Measurements from ENCODE around the gene SMARCD3. TPM values are rescaled to one million over a fixed set of nuclear protein-coding genes. Genes with fewer than 3 reads are reported as not detected.

SMARCD3 gene
- total and polyA plus RNA-seq, 2 experiments from 2014 or later: 3.3 to 4.0 TPM

DNA sequence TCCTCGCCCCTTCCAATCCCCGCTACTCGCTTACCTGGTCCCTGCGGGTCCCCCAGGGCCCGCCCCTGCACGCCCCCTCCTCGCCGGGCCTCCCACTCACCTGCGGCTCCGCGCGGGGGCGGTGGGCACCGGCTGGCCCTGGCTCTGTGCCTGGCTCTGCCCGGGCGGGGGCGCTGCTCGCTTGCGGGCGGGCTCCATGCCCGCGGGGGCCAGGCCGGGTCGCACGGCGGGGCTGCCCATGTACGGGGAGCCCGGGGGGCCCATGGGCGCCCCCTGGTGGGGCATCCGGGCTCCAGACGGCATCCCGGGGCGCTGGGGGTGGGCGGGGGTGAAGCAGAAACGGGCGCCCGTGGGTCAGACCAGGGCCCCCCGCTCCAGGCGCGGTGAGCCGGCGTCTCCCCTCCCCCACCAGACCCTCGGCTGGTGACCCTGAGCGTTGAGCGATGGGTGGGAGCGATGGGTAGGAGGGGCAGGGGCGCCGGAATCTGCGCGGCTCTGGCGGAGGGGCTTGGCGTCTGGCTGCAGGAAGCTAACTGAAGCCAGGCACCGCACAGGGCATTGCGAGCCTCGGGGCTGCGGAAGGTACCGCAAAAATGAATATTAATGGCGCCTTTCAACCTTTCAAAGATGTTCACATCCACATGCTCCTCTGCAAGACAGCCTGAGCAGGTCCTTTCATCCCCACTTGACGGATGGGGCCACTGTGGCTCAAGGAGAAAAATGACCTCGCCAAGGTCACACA is 3.0 kb downstream of the SMARCD3 start:
- no peak overlapping the region for H3K27ac ChIP-seq (ENCODE audit: low read depth)
- peak overlapping the region; percentile 71 for H3K4me3 Mint-ChIP-seq
- peak overlapping the region; percentile 81 for H2AFZ ChIP-seq
- TF ChIP-seq NANOG (IDR thresholded peaks at IDR 0.05; ENCODE audit: borderline replicate concordance): no peak
- TF ChIP-seq, protein P1, sequence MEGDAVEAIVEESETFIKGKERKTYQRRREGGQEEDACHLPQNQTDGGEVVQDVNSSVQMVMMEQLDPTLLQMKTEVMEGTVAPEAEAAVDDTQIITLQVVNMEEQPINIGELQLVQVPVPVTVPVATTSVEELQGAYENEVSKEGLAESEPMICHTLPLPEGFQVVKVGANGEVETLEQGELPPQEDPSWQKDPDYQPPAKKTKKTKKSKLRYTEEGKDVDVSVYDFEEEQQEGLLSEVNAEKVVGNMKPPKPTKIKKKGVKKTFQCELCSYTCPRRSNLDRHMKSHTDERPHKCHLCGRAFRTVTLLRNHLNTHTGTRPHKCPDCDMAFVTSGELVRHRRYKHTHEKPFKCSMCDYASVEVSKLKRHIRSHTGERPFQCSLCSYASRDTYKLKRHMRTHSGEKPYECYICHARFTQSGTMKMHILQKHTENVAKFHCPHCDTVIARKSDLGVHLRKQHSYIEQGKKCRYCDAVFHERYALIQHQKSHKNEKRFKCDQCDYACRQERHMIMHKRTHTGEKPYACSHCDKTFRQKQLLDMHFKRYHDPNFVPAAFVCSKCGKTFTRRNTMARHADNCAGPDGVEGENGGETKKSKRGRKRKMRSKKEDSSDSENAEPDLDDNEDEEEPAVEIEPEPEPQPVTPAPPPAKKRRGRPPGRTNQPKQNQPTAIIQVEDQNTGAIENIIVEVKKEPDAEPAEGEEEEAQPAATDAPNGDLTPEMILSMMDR (conservative IDR thresholded peaks at IDR 0.05; ENCODE audit: low read depth in 2 of 2): peak; percentile 41 to 76
- TF ChIP-seq STAT1 (IDR thresholded peaks at IDR 0.05; ENCODE audit: unreplicated experiment): no peak
- peaks cover 67% of the 10 kb centered on the region for H3K27me3 ChIP-seq (ENCODE audit: insufficient read depth)
- peak overlapping the region; percentile 65 for H3K4me3 ChIP-seq
- peaks cover 35% of the 10 kb centered on the region; the same call in 1 of the 2 replicates for H3K4me1 ChIP-seq (ENCODE audit: insufficient read depth)
- H3K36me3 ChIP-seq (ENCODE audit: insufficient read depth): no peaks in the 10 kb centered on the region
- peaks cover 5% of the 10 kb centered on the region; the same call in 1 of the 2 replicates for H3F3A ChIP-seq (replicated peaks; ENCODE audit: low read depth)
- DNase-seq (ENCODE audit: low spot score) (peak; percentile 62), ATAC-seq (peak; percentile 47)
- H3K4me2 ChIP-seq: peak overlapping the region; percentile 86
- H4K20me1 ChIP-seq (replicated peaks; ENCODE audit: insufficient read depth): no peaks in the 10 kb centered on the region
- H3K27me3 Mint-ChIP-seq (ENCODE audit: insufficient read depth, low read depth, poor library complexity): peaks cover 56% of the 10 kb centered on the region
- peaks cover 63% of the 10 kb centered on the region for H3K4me1 Mint-ChIP-seq
- no peak overlapping the region for H3K27ac Mint-ChIP-seq
- H3K79me2 ChIP-seq (replicated peaks; ENCODE audit: insufficient read depth): no peaks in the 10 kb centered on the region
- H3K9me3 Mint-ChIP-seq: no peaks in the 10 kb centered on the region; the same call in 2 of the 3 replicates
- no peaks in the 10 kb centered on the region for H3K9me2 ChIP-seq (ENCODE audit: insufficient read depth)
- no peaks in the 10 kb centered on the region; the same call in 2 of the 3 replicates for H3K36me3 Mint-ChIP-seq (ENCODE audit: low read depth)

DNA sequence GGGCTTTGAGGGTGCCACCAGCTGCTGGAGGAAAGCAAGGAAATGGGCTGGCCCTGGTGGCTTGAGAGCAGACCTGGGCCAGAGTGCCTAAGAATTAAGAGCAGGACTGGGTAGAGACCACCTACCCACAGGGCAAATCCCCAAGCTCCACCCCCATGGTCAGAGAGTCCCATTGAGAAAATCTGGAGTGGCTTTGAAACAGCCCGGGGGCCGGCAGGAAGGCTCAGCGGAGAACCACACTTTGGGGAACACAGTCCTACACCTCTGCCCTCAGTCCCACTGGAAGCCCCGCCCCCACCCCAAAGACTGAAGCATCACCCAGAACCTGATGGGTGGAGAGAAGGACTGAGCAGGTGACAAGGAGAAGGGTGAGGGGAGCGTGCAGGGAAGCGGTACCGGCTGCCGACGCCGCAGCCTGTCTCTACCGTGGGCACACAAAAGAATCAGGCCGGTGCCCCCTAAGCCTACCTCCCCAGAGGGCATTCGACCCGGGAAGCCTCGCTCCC is 3.6 kb downstream of the SMARCD3 start:
- H3K36me3 Mint-ChIP-seq (ENCODE audit: low read depth): peaks cover 2% of the 10 kb centered on the region; the same call in 2 of the 3 replicates
- H4K20me1 ChIP-seq (replicated peaks; ENCODE audit: insufficient read depth): no peaks in the 10 kb centered on the region
- H3K27ac Mint-ChIP-seq: no peak overlapping the region
- H3K4me3 ChIP-seq: peak overlapping the region; percentile 65
- 0 out of 2 replicates have a peak, but pooled peaks cover 5% of the 10 kb centered on the region for H3F3A ChIP-seq (replicated peaks; ENCODE audit: low read depth)
- H3K4me1 Mint-ChIP-seq: peaks cover 63% of the 10 kb centered on the region
- H3K79me2 ChIP-seq (replicated peaks; ENCODE audit: insufficient read depth): no peaks in the 10 kb centered on the region
- H3K9me3 Mint-ChIP-seq: no peaks in the 10 kb centered on the region; the same call in 2 of the 3 replicates
- H3K4me2 ChIP-seq: peak overlapping the region; percentile 86
- no peak overlapping the region for H3K27ac ChIP-seq (ENCODE audit: low read depth)
- H3K27me3 ChIP-seq (ENCODE audit: insufficient read depth): peaks cover 60% of the 10 kb centered on the region
- H3K4me3 Mint-ChIP-seq: peak overlapping the region; percentile 67
- ATAC-seq (peak; percentile 14), DNase-seq (ENCODE audit: low spot score) (peak; percentile 70)
- no peaks in the 10 kb centered on the region for H3K36me3 ChIP-seq (ENCODE audit: insufficient read depth)
- H2AFZ ChIP-seq: peak overlapping the region; percentile 81
- H3K9me2 ChIP-seq (ENCODE audit: insufficient read depth): no peaks in the 10 kb centered on the region
- peaks cover 54% of the 10 kb centered on the region for H3K27me3 Mint-ChIP-seq (ENCODE audit: insufficient read depth, low read depth, poor library complexity)
- peaks cover 31% of the 10 kb centered on the region; the same call in 1 of the 2 replicates for H3K4me1 ChIP-seq (ENCODE audit: insufficient read depth)
- TF ChIP-seq, protein P2, sequence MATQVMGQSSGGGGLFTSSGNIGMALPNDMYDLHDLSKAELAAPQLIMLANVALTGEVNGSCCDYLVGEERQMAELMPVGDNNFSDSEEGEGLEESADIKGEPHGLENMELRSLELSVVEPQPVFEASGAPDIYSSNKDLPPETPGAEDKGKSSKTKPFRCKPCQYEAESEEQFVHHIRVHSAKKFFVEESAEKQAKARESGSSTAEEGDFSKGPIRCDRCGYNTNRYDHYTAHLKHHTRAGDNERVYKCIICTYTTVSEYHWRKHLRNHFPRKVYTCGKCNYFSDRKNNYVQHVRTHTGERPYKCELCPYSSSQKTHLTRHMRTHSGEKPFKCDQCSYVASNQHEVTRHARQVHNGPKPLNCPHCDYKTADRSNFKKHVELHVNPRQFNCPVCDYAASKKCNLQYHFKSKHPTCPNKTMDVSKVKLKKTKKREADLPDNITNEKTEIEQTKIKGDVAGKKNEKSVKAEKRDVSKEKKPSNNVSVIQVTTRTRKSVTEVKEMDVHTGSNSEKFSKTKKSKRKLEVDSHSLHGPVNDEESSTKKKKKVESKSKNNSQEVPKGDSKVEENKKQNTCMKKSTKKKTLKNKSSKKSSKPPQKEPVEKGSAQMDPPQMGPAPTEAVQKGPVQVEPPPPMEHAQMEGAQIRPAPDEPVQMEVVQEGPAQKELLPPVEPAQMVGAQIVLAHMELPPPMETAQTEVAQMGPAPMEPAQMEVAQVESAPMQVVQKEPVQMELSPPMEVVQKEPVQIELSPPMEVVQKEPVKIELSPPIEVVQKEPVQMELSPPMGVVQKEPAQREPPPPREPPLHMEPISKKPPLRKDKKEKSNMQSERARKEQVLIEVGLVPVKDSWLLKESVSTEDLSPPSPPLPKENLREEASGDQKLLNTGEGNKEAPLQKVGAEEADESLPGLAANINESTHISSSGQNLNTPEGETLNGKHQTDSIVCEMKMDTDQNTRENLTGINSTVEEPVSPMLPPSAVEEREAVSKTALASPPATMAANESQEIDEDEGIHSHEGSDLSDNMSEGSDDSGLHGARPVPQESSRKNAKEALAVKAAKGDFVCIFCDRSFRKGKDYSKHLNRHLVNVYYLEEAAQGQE (IDR thresholded peaks at IDR 0.05; ENCODE audit: unreplicated experiment): no peak
- TF ChIP-seq, protein P3, sequence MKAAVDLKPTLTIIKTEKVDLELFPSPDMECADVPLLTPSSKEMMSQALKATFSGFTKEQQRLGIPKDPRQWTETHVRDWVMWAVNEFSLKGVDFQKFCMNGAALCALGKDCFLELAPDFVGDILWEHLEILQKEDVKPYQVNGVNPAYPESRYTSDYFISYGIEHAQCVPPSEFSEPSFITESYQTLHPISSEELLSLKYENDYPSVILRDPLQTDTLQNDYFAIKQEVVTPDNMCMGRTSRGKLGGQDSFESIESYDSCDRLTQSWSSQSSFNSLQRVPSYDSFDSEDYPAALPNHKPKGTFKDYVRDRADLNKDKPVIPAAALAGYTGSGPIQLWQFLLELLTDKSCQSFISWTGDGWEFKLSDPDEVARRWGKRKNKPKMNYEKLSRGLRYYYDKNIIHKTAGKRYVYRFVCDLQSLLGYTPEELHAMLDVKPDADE (IDR thresholded peaks at IDR 0.05): no peak
- TF ChIP-seq POLR2AphosphoS5 (IDR thresholded peaks at IDR 0.05; ENCODE audit: low read depth): no peak
- no peak for TF ChIP-seq ZNF331 (CRISPR knock-in tag; IDR thresholded peaks at IDR 0.05; ENCODE audit: low read depth)
- no peak for TF ChIP-seq EZH2 (IDR thresholded peaks at IDR 0.05; ENCODE audit: low read depth, unreplicated experiment)

All from GM23338 (cell line).